LoVo (cell line): ENCODE data around the gene FBN2.

Experiments
- DNase-seq: peaks from one replicate; pipeline ENCODE4 v3.0.0-alpha.2; 2016; ENCODE audit warnings: low spot score

FBN2 gene

DNA sequence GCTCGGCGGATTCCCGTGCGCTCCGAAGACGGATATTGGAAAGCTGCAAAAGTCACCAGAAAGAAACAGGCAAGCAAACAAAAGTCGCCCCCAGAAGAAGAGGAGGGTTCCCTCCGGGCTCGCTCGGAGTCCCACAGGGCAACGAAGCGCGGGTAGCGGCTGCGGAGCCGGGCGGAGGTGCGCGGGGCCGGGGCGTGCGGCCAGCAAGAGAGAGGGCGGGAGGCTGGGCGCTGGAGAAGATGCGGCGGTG is at the start of gene FBN2:
TSS of gene FBN2 (minus strand) at position 246 of the 250 bp plus-strand sequence. CDS start 642 bp downstream, outside the sequence.
- DNase-seq = no peak

DNA sequence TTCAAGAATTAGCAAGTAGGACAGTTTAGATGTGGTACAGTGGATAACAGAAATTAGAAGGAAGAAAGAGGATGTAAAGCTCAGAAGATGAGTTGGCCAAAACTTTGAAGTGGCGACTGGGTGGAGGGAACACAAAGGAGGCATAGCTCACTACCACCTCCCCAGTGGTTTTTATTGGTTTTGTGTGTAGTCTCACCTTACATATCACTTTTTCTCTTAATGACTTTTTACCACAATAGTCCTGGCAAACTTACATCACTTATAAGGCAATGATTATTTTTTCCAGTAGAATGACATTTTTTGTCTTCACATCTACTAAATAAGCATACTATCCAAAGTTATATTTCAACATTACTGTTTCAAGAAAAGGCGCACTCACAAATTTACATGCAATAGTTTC is 49.2 kb upstream of the FBN2 start:
- DNase-seq = no peak

- no peak for DNase-seq
Measured at GRCh38 chr5:128586848-128587247, 48.8 kb upstream of the FBN2 start.

- DNase-seq = no peak
Measured at GRCh38 chr5:128579639-128580038, 41.6 kb upstream of the FBN2 start.

- peak; percentile 36 for DNase-seq
Measured at GRCh38 chr5:128579093-128579492, 41.0 kb upstream of the FBN2 start.

DNA sequence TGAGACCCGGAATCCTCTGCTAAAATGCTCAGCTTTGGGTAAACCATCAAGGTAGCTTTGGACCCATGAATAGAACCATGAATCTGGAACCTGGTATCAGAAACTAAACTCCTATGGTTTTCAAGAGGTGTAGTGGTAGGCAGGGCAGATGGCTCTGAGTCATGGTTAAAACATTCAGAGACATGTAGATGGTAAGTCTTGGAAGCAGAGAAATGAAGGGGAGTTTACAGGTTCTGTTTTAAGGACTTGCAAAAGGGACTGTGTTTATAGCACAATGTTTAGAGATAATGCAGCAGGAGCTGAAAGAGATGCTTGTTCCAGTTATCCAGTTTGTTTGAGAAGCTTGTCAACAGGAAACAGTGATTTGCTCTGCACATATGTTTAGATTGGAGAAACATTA is 36.0 kb upstream of the FBN2 start:
- no peak for DNase-seq

DNA sequence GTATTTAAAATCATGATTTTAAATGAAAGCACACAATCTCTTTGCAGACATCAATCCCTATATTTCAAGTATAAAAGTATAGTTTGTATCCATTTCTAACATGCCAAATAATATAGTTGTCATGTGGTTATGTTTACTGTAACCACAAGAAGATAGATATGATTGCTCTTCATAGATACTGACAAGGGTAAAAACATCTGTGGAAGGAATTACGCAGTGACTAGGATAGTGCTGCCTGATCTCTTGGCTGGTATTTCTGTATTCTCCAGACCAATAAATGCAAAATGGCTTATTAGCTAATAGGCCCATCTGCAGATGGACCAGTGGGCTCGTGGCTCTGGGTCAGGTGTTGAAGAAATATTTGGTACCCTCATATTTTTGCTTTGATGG is 34.9 kb upstream of the FBN2 start:
- no peak for DNase-seq

DNA sequence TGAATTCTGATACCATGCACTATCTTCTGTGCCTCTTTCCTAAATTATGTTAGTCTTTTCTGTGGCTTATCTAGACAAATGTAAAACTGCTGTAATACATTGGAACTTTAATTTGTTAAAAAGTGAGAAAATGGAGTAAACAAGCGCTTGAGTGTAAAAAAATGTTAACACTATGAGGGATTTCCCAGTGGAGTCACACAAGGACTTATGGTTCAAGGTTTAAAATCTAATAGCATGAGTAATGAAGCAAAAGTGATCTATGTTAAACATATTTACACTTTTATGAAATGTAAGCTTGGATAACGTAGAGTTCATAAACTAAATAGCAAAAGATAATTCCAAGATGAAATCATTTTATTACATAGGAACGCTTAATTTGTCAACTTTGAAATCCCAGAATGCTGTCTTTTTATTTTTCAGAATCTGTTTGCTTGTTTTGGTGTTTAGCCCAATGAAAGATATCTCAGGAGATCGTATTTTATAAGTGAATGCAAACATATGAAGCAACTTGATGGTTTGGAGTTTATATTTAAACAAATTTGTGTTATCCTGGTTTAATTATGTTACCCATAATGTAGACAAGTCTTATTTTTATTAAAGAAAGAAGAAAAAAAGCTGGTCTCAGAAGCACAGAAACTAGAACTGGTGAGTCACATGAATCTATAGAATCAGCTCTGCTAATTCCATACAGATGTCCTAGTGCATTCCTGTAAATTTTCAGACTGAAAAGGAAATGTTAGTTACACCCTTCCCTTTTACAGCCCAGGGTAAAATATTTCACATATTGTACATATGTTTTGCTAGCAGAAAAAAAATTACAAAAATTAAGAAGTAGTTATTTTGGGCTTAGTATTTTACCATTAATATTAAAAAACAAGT is 34.2 kb upstream of the FBN2 start:
- no peak for DNase-seq

GRCh38 chr5:128566178-128566577 is 28.1 kb upstream of the FBN2 start:
- DNase-seq = no peak

DNA sequence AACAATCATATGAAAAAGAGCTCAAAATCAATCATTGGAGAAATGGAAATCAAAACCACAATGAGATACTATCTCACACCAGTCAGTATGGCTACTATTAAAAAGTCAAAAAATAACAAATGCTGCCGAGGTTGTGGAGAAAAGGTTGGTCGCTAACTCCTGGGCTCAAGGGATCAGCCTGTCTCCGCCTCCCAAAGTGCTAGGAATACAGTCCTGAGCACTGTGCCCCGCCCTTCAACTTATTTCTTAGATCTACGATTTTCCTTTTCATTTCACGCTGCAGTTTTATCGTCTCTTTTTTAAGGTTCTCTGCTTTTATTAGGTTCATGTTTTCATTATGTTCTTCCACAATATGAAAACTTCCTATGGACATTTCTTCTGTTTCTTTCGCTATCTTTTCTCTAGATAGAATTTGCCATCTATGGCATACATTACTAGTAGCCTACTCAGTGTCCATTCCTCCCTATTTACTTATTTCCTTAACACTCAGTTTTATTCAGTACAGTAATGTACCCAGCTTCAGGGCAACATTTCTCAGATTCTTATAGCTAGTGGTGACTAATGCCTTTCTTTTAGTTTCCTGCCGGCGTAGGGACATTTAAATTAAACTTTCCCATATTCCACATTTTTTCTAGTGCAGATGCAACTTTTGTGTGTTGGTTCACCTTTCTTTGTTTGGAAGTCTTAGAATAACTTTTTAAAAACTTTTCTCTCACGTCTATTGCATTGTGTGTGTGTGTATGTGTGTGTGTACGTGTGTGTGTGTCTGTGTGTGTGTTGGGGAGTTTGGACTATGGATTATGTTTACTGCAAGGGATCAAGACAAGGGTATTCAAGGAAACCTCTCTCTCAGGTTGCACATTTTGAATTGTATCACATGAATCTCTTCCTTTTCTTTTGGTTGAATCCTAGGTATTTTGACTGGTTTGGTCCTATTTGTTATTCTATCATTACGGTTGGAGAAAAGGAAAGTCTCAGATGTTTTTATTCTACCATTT is 21.6 kb upstream of the FBN2 start:
- DNase-seq = no peak

DNA sequence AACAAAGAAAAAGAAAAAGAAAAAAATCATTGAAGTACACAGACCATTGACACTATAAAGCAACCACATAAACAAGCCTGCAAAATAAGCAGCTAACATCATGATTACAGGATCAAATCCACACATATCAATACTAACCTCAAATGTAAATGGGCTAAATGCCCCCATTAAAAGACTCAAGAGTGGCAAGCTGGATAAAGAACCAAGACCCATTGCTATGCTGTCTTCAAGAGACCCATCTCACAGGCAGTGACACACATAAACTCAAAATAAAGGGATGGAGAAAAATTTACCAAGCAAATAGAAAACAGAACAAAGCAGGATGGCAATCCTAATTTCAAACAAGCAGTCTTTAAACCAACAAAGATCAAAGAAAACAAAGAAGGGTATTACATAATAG is 15.7 kb upstream of the FBN2 start:
- no peak for DNase-seq

DNA sequence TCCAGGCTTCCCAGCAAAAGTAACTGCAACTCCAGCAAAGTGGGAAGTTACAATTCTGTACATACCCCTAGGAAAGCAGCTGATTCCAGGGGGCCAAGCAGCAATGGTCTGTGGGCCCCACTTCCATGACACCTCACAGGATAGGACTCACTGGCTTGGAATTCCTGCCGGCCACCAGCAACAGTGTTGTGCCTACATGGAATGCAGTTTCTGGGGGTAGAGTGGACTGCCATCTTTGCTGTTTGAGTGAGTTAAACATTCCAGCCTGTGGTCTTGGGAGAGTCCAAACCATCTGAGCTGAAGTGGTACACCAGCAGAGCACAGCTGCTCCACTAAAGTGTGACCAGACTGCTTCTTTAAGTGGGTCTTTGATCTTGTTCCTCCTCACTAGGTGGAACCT is 13.4 kb upstream of the FBN2 start:
- DNase-seq = no peak

DNA sequence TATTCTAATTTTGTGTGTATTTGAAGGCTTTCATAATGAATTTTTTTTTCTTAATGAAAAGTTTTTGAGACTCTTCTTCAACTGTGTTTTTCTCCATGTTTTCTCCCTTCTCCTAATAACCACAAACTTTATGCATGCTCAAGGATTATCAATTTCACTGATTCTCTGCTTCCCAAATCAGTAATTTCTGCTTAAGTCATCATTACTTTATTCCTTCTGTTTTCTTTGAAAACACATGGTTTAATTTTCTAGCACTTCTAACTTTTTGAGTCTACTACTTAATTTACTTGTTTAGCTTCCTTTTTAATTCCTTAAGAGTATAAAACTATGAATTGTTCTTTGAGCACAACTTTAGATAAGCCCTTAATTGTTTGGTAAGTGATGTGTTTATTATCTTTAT is 11.5 kb upstream of the FBN2 start:
- no peak for DNase-seq

DNA sequence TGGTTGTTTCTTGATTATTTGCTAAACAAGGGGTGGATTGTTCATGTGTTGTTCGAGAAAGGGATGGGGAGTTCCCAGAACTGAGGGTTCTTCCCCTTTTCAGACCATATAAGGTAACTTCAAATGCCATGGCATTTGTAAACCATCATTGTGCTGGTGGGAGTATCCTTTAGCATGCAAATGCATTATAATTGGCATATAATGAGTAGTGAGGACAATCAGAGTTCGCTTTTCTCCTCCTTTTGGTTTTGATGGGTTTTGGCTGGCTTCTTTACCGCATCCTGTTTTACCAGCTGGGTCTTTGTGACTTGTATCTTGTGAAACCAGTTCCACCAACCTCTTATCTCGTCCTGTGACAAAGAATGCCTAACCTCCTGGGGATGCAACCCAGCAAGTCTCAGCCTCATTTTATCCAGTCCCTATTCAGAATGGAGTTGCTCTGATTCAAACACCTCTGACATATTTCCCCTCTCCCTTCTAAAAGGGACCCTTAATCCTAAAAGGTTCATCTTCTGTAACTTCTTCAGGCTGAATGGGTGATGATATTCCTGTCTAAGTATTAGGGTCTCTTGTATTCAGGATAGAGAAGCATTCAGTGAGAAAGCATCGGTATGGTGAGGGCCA is 8.7 kb upstream of the FBN2 start:
- no peak for DNase-seq

DNA sequence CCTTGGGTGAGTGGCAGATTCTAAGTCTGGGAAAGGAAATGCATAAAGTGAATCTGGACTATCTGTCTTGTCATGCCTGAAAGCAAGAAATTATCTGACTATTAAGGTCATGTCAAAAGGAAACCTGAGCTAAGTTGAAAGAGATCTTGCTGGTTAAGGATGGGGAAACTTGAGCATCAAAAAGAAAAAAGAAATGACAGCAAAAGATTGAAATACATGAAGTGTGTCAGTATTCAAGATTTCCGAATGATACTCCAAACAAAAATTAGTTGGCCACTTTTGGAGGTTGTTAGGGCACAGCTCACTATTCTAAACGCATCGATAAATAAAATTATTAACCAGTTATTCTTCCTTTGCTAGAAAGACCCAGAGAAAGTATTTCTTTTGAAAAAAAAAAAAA is 3.3 kb upstream of the FBN2 start:
- DNase-seq = no peak

DNA sequence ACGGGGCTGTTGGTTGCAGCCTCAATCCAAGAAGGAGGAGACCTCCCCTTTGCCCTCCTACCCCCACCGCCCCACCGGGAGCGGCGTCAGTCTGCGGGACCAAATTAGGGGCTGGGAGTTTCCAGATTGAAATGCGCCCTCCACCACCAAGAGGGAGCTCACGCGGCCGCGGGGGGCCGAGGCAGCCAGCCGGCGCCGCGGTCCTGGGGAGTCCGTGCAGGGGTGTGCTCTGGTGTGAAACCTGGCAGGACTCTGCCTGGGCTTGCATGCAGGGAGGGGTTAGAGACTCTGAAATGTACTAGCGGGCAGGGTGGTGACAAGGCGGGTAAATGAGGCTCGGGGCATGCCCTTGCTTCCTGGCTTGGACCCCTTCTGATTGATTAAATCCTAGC is 989 bp upstream of the FBN2 start:
- no peak for DNase-seq

DNA sequence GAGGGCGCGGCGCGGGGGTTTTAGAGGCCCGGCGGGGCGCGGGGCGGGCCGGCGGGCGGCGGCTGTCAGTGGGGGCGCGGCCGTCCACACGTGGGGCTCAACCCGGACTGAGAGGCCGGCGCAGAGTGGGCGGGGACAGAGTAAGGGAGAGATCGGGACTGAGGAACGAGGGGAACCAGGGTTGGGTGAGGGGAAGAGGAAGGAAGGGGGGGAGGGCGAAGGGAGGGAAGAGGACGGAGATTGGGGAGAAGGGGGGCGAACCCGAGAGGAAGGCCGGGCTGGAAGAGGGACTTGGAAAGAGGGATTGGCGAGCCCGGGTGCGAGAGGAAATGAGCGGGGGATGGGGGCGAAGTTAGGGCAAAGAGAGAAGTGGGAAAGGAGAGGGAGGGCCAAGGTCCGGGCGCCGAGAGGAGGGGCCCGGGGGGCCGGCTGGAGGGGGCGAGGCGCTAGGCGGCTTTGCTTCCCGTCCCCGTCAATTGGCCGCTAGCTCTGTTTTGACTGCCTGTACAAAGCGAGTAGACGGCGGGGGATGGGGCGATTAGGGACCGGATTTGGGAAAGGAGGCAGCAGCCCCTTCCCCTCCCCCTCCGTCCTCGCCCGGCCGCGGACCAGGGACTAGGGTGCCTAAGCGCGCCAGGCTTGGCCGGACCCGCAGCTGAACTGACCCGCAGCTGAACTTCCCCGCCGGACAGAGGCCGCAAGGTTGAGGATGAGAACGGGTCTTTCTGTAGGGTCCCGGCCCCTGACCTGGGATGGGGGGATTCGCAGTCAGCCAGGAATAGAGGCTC is 399 bp upstream of the FBN2 start:
- no peak for DNase-seq

- no peak for DNase-seq
Measured at GRCh38 chr5:128537221-128537999, 635 bp downstream of the FBN2 start.

- DNase-seq = no peak
Measured at GRCh38 chr5:128536254-128537220, 1.5 kb downstream of the FBN2 start.

DNA sequence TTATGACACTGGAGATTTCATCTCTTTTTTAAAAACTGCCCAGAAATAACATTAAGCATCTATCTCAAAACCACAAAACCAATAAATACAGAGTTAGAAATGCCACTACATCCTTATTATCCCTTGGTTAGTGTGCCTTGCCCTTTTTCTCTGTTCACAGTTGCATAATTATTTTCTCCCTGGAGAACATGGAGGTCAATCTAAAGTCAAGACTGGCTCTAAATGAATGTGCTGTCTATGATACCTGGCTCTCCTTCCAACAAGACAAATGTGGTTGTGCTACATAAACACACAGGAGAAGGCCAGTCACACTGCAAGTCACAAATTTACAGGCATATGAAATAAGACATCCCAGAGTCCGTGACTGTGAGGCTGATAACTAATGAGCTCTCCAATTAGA is 2.8 kb downstream of the FBN2 start:
- DNase-seq = no peak
